NCI-H2171 treated with DMSO at 0.1 percent for 48 hours (cell line): ENCODE results near the gene ZNF557.

Experiments
- DNase-seq: peaks from one replicate; lab custom pipeline; 2025; lab: John Stamatoyannopoulos, UW

ZNF557 gene

GRCh38 chr19:7126132-7126531 lies 56.6 kb downstream of the ZNF557 start:
- no peak for DNase-seq

DNA sequence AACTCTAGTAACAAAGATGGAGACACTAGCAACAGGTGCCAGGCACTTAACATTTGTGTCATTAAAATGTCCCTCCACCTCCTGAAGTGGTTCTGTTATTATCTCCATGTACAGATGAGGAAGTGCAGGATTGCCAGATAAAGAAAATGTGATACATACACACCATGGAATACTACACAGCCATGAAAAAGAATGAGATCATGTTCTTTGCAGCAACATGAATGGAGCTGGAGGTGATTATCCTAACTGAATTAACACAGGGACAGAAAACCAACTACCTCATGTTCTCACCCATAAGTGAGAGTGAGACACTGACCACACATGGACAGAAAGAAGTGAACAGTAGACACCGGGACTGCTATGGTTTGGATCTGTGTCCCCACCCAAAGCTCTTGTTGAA lies 60.5 kb downstream of the ZNF557 start:
- DNase-seq, result no peak

- DNase-seq, result no peak
Measured at GRCh38 chr19:7132054-7132453, 62.6 kb downstream of the ZNF557 start.

DNA sequence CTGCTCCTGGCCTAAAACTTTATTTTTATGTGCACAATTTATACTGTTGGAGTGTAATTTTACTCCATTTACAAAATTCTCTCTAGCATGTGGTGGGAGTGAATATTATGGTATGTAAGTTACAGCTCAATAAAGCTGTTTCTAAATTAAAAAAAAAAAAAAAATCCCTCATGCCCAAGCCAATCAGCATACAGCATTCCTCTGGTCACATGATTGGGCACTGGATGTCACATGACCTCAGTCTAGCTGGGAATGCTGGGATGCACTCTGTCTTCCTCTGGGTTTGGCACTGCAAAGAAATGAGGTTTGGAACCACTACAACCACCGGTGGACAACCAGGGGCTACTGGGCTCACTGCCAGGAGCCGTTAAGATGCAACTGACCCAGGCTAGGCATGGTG lies 67.6 kb downstream of the ZNF557 start:
- peak; percentile 7 for DNase-seq
